Measurements from ENCODE around the gene PACSIN3. TPM values are rescaled to one million over a fixed set of nuclear protein-coding genes. Genes with fewer than 3 reads are reported as not detected.

PACSIN3 gene
- total and polyA plus RNA-seq, 2 donors (not counting 3 experiments of a cell fraction or from before 2014, with no cell fraction given): 15.2 to 27.2 TPM

DNA sequence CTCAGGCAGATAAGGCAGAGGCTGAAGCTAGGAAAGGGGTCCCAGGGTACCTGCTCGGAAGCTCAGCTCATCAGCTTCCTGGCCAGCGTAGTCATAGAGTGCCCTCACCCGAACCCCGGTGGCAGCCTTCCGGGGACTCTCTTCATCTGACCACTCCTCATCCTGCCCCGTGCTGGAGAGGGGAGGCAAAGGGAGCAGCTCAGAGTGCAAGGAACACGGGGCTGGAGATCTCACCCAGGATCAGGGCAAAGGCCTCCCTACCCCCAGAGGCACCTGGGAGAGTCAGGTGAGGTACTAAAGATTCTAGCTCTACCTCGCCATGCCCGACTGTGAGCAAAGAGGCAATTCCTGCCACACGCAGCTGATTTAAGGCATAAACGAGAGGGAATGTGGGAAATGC, 7.9 kb downstream of the PACSIN3 start:
- BruUV-seq (replicated peaks): no TSS peak
- no peak overlapping the region for H3K4me2 ChIP-seq (ENCODE audit: insufficient read depth, low read length)
- FAIRE-seq: no peak
- intact Hi-C loops (cut with micrococcal nuclease): no loop called here
- no peak overlapping the region for H2AFZ ChIP-seq (ENCODE audit: low read depth, low read length)
- CTCF ChIA-PET: interaction anchor here (0.9 to 5.3 kb wide), 7 partner anchors 9 to 175 kb away, joined by 3 to 67 read pairs (median 6); partner anchors contain the start of genes ACP2, DDB2, MYBPC3 and NR1H3
- H3K9me1 ChIP-seq (replicated peaks; ENCODE audit: control insufficient read depth, extremely low read depth, insufficient read depth, low read length): no peaks in the 10 kb centered on the region
- H3K4me3 ChIP-seq (replicated peaks in 1 of 3; ENCODE audit: insufficient read depth in 1 of 3, low read depth in 1 of 3, low read length in 3 of 3): no peak overlapping the region
- H3K9me3 ChIP-seq (replicated peaks; ENCODE audit: control insufficient read depth, insufficient read depth, low read length): no peaks in the 10 kb centered on the region
- H3K27ac ChIP-seq (ENCODE audit: insufficient read depth, low read depth, low read length): no peak overlapping the region
- peaks cover 13% of the 10 kb centered on the region for H3K4me1 ChIP-seq (ENCODE audit: control insufficient read depth, extremely low read depth, insufficient read depth, low read length)
- peaks cover 5 to 17% of the 10 kb centered on the region in 2 experiments for H3K36me3 ChIP-seq (ENCODE audit: control insufficient read depth in 2 of 2, extremely low read depth in 1 of 2, insufficient read depth in 2 of 2, low read length in 2 of 2)
- POLR2A ChIA-PET: no interaction called here
- DNase-seq (ENCODE audit: low read depth, low spot score): no peak
- H3K79me2 ChIP-seq (ENCODE audit: control insufficient read depth, insufficient read depth, low read length): peaks cover 30% of the 10 kb centered on the region
- no peaks in the 10 kb centered on the region for H4K20me1 ChIP-seq (replicated peaks; ENCODE audit: control insufficient read depth, extremely low read depth, insufficient read depth, low read length)
- no peaks in the 10 kb centered on the region for H3K27me3 ChIP-seq (ENCODE audit: control insufficient read depth in 2 of 2, insufficient read depth in 2 of 2, low read length in 2 of 2)
- dilution Hi-C loops (cut with MboI; ENCODE audit: extremely low pct_ligation_motif_present, low sequenced_read_pairs): no loop called here
- no peak overlapping the region for H3K9ac ChIP-seq (replicated peaks; ENCODE audit: extremely low read depth, insufficient read depth, low read length)
- TF ChIP-seq EZH2 (IDR thresholded peaks at IDR 0.05; ENCODE audit: borderline replicate concordance, low read depth, low read length, severe bottlenecking) (no peak), JUN (IDR thresholded peaks at IDR 0.05; ENCODE audit: borderline replicate concordance, insufficient read depth, insufficient read length, low read depth) (no peak), FOS (IDR thresholded peaks at IDR 0.05; ENCODE audit: borderline replicate concordance, insufficient read depth, low read length) (no peak), MYC (IDR thresholded peaks at IDR 0.05; ENCODE audit: low read depth, low read length) (no peak), GATA2 (IDR thresholded peaks at IDR 0.05; ENCODE audit: insufficient read depth, insufficient read length, low read depth, low read length) (no peak), POLR2A (IDR thresholded peaks at IDR 0.05; ENCODE audit: low read depth, low read length) (no peak), POLR2AphosphoS5 (IDR thresholded peaks at IDR 0.05; ENCODE audit: insufficient read depth, low read depth, low read length) (no peak)
- TF ChIP-seq, protein P1, sequence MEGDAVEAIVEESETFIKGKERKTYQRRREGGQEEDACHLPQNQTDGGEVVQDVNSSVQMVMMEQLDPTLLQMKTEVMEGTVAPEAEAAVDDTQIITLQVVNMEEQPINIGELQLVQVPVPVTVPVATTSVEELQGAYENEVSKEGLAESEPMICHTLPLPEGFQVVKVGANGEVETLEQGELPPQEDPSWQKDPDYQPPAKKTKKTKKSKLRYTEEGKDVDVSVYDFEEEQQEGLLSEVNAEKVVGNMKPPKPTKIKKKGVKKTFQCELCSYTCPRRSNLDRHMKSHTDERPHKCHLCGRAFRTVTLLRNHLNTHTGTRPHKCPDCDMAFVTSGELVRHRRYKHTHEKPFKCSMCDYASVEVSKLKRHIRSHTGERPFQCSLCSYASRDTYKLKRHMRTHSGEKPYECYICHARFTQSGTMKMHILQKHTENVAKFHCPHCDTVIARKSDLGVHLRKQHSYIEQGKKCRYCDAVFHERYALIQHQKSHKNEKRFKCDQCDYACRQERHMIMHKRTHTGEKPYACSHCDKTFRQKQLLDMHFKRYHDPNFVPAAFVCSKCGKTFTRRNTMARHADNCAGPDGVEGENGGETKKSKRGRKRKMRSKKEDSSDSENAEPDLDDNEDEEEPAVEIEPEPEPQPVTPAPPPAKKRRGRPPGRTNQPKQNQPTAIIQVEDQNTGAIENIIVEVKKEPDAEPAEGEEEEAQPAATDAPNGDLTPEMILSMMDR (IDR thresholded peaks at IDR 0.05; ENCODE audit: extremely low read depth in 1 of 2, insufficient read depth in 1 of 2, low read depth in 1 of 2, low read length in 2 of 2): no peak
- TF ChIP-seq, protein P2, sequence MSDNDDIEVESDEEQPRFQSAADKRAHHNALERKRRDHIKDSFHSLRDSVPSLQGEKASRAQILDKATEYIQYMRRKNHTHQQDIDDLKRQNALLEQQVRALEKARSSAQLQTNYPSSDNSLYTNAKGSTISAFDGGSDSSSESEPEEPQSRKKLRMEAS (IDR thresholded peaks at IDR 0.05; ENCODE audit: insufficient read depth, insufficient read length): no peak

Measured in endothelial cell of umbilical vein (primary cell).